ENCODE results near the gene AGXT2. TPM values are rescaled to one million over a fixed set of nuclear protein-coding genes. Genes with fewer than 3 reads are reported as not detected.

AGXT2 gene
- total RNA-seq, 1 experiment from 2014 or later: not detected

- Mint-ChIP-seq H3K4me3 (ENCODE audit: unreplicated experiment) (no peak overlapping the region), H3K27ac (ENCODE audit: low read depth, unreplicated experiment) (no peak overlapping the region), H3K36me3 (ENCODE audit: insufficient read depth, unreplicated experiment) (peaks cover 31% of the 10 kb centered on the region), H3K27me3 (ENCODE audit: insufficient read depth, unreplicated experiment) (no peaks in the 10 kb centered on the region), H3K4me1 (ENCODE audit: insufficient read depth, unreplicated experiment) (peaks cover 7% of the 10 kb centered on the region), H3K9me3 (ENCODE audit: unreplicated experiment) (no peaks in the 10 kb centered on the region)
- CTCF ChIA-PET: interaction anchor here (0.6 to 4.2 kb wide), 11 partner anchors 9 to 50 kb away, joined by 3 to 34 read pairs (median 6); no protein-coding TSS in a partner anchor
- BruUV-seq (replicated peaks): no TSS peak
- intact Hi-C loops (cut with micrococcal nuclease): loop anchor here (5.0 kb wide), 1 partner anchor 970 kb away; no protein-coding TSS in a partner anchor
- no peak for TF ChIP-seq CTCF (IDR thresholded peaks at IDR 0.05; ENCODE audit: unreplicated experiment)
- POLR2A ChIA-PET: interaction anchor here (0.6 to 0.8 kb wide), 2 partner anchors 166 to 448 kb away, joined by 3 to 4 read pairs; no protein-coding TSS in a partner anchor
- DNase-seq (ENCODE audit: unreplicated experiment): no peak
Measured at GRCh38 chr5:34957321-34957720, 90.4 kb downstream of the AGXT2 start.

Other genes with a start within 250 kb of the AGXT2 start
- 0.14 and 0.69 TPM in 2 replicates for gene TTC23L, start 208.8 kb downstream of the AGXT2 start, total RNA-seq (2022)
- gene RAD1, start 132.4 kb downstream of the AGXT2 start, total RNA-seq (2022): 16.7 and 17.2 TPM in 2 replicates
- gene BRIX1, start 132.2 kb downstream of the AGXT2 start, total RNA-seq (2022): 36.0 and 50.8 TPM in 2 replicates
- 62.3 and 64.6 TPM in 2 replicates for gene DNAJC21, start 118.4 kb downstream of the AGXT2 start, total RNA-seq (2022)
- gene PRLR, start 182.5 kb upstream of the AGXT2 start, total RNA-seq (2022): 0.16 and 0.44 TPM in 2 replicates